ENCODE measurements around the gene AXIN1.
"Not testable (repeated sequence)": the region's sequence is repeated elsewhere in the genome, so short reads cannot be mapped to it uniquely, and the experiment has no call there.

Gene AXIN1

DNA sequence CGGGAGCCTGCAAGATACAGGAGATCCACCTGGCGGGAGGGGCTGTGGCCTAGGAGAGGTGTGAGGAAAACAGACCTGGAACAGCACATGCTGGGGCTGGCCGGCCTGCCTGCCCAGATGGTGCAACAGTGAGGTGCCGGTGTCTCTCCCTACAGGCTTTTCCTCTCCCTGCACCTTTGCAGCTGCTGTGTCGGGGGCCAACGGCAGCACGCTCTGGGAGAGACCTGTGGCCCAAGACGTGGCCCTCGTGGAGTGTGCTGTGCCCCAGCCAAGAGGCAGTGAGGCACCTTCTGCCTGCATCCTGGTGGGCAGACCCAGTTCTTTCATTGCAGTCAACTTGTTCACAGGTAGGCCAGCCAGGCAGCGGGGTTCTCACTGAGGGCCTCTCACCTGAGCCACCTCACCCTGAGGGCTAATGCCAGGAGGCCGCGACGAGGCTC is 92.7 kb downstream of the AXIN1 start:
- TF ChIP-seq, protein P1, sequence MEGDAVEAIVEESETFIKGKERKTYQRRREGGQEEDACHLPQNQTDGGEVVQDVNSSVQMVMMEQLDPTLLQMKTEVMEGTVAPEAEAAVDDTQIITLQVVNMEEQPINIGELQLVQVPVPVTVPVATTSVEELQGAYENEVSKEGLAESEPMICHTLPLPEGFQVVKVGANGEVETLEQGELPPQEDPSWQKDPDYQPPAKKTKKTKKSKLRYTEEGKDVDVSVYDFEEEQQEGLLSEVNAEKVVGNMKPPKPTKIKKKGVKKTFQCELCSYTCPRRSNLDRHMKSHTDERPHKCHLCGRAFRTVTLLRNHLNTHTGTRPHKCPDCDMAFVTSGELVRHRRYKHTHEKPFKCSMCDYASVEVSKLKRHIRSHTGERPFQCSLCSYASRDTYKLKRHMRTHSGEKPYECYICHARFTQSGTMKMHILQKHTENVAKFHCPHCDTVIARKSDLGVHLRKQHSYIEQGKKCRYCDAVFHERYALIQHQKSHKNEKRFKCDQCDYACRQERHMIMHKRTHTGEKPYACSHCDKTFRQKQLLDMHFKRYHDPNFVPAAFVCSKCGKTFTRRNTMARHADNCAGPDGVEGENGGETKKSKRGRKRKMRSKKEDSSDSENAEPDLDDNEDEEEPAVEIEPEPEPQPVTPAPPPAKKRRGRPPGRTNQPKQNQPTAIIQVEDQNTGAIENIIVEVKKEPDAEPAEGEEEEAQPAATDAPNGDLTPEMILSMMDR (conservative IDR thresholded peaks at IDR 0.05; ENCODE audit: low read depth, low read length) = no peak
- DNase-seq (ENCODE audit: low read depth) = no peak
- H3K4me3 ChIP-seq (ENCODE audit: low read depth, low read length) = no peak overlapping the region

DNA sequence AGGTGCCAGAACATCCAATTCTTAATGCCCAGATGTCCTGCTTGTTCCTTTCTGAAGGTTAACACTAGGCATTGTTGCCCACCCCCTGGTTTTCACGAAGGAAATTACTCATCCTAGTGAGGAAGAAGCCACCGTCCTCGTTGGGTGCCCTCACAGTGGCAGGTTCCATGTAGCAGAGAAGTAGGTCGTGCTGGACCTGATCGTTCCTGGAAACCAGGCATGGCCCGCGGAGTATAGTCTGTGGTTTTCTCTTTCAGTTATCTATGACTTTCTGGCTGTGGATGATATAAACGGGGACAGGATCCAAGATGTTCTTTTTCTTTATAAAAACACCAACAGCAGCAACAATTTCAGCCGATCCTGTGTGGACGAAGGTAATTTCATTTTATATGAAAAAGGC is 93.3 kb downstream of the AXIN1 start:
- no peak for DNase-seq (ENCODE audit: low read depth)
- no peak overlapping the region for H3K4me3 ChIP-seq (ENCODE audit: low read depth, low read length)
- TF ChIP-seq, protein P1 (conservative IDR thresholded peaks at IDR 0.05; ENCODE audit: low read depth, low read length) = no peak

DNA sequence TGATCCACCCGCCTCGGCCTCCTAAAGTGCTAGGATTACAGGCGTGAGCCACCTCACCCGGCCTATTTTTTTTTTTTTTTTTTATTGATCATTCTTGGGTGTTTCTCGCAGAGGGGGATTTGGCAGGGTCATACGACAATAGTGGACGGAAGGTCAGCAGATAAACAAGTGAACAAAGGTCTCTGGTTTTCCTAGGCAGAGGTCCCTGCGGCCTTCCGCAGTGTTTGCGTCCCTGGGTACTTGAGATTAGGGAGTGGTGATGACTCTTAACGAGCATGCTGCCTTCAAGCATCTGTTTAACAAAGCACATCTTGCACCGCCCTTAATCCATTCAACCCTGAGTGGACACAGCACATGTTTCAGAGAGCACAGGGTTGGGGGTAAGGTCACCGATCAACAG is 94.4 kb downstream of the AXIN1 start:
- H3K4me3 ChIP-seq (ENCODE audit: low read depth, low read length); DNase-seq (ENCODE audit: low read depth): not testable (repeated sequence)

DNA sequence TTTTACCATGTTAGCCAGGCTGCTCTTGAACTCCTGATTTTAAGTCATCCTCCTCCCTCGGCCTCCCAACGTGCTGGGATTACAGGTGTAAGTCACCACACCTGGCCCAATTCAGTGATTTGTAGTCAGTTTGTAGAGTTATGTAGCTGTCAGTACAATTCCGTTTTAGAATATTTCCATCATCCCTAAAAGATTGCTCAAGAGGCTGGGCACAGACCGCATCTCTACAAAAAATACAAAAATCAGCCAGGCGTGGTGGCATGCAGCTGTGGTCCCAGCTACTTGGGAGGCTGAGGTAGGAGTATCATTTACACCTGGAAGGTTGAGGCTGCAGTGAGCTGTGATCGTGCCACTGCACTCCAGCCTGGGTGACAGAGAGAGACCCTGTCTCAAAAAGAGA is 97.3 kb downstream of the AXIN1 start:
- no peak for DNase-seq (ENCODE audit: low read depth)
- TF ChIP-seq, protein P1 (conservative IDR thresholded peaks at IDR 0.05; ENCODE audit: low read depth, low read length) = no peak
- no peak overlapping the region for H3K4me3 ChIP-seq (ENCODE audit: low read depth, low read length)

DNA sequence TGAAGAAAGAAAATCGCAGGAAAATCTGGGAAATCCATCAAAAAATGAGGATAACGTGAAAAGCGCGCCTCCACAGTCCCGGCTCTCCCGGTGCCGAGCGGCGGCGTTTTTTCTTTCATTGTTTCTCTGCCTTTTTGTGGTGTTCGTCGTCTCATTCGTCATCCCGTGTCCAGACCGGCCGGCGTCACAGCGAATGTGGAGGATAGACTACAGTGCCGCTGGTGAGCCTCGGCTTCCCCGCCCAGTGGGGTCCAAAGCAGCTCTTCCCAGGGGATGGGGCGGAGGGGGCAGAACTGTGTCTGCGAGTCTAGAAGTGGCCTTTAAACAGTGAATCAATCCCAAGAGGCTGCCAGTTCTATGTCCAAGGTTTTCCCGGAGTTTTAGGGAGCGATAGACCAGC is 98.1 kb downstream of the AXIN1 start:
- H3K4me3 ChIP-seq (ENCODE audit: low read depth, low read length) = no peak overlapping the region
- no peak for DNase-seq (ENCODE audit: low read depth)
- TF ChIP-seq, protein P1 (conservative IDR thresholded peaks at IDR 0.05; ENCODE audit: low read depth, low read length) = no peak

DNA sequence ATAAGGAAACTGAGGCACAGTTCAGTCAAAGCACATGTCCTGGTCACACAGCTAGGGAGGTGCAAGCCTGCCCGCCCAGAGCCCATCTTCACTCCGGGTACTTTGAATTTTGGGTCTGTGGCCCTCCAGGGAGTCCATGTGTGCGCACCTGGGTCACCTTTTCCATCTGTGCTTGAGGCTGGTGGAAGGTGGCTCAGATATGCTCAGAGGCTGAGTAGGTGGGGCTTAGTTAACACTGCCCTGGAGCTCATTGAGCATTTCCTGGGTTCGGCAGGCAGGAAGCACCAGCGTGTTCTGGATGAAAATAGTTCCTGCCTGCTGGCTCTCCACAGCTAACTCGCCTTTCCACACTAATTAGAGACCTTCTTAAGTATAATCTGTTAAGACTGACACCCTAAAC is 98.7 kb downstream of the AXIN1 start:
- no peak for DNase-seq (ENCODE audit: low read depth)
- TF ChIP-seq, protein P1 (conservative IDR thresholded peaks at IDR 0.05; ENCODE audit: low read depth, low read length) = no peak
- no peak overlapping the region for H3K4me3 ChIP-seq (ENCODE audit: low read depth, low read length)

DNA sequence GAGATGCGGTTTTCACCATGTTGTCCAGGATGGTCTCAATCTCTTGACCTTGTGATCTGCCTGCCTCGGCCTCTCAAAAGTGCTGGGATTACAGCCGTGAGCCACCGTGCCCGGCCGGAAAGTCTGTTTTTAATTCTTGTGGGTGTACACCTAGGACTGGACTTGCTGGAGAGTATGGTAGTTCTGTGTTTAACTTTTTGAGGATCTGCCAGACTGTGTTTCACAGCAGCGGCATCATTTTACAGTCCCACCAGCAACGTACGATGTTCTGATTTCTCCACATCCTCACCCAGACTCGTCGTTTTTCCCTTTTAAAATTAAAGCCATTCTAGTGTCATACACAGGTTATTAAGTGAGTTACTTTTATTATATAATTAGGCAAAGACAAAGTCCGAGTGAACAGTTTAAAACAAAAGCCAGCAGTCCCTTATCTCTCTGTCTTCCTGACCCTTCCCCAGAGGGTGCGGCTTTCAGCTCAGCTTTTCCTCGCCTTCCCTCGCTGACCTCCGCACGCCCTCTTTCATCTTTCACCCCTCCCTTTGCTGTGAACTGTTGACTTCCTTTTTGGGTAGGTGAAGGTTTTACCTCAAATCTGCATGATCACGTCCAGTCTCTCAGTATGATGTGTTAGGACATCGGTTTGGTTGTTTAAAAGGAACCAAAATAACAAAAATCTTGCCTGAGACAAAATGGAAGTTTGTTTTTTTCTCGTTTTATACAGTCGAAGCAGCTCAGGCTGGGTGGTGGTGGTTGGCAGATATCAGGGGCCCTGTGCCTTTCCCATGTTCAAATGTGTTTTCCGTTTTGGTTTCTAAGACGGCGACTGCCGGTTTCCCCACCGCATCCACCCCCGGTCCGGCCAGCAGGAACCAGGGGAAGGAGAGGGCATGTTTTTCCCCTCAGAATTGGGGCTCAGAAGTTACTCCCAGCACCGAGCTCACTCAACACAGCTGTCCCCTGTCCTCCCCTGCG is 99.9 kb downstream of the AXIN1 start:
- H3K4me3 ChIP-seq (ENCODE audit: low read depth, low read length) = peak overlapping the region; percentile 19
- DNase-seq (ENCODE audit: low read depth) = peak; percentile 63
- TF ChIP-seq, protein P1 (conservative IDR thresholded peaks at IDR 0.05; ENCODE audit: low read depth, low read length) = no peak

Data from choroid plexus epithelial cell (primary cell).